Measurements from ENCODE around the gene KATNBL1.
"Not testable (repeated sequence)": the region's sequence is repeated elsewhere in the genome, so short reads cannot be mapped to it uniquely, and the experiment has no call there.

Gene KATNBL1

DNA sequence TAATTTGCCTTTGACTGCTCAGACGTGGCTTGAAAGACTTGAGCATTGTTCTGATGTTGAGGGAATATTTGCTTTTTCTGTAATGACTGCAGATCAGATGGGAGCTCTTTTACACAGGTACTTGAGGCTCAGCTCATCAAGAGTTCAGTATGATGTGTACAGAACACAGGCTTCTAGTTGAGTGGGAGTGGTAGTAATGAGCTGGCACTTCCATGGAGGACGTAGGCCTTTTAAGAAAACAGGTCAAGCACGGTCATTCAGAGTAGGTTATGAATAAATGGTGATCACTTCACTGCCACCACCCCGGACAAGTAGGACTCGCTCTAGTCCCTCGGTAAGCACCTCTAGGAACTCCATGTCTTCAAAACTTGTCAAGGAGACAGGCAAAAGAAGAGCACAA lies 23.7 kb upstream of the KATNBL1 start:
- Histone ChIP-seq H3K36me3 (ENCODE audit: control insufficient read depth, low read depth, low read length) (peaks cover 16% of the 10 kb centered on the region), H3K9me3 (ENCODE audit: control insufficient read depth, low read depth, low read length) (no peaks in the 10 kb centered on the region), H3K27ac (ENCODE audit: low read length) (no peak overlapping the region), H3K4me3 (ENCODE audit: low read length) (no peak overlapping the region), H3K4me1 (ENCODE audit: control insufficient read depth, low read depth, low read length) (no peaks in the 10 kb centered on the region), H3K9ac (ENCODE audit: low read length) (no peak overlapping the region), H3K27me3 (ENCODE audit: control insufficient read depth, insufficient read depth, low read length) (no peaks in the 10 kb centered on the region)

DNA sequence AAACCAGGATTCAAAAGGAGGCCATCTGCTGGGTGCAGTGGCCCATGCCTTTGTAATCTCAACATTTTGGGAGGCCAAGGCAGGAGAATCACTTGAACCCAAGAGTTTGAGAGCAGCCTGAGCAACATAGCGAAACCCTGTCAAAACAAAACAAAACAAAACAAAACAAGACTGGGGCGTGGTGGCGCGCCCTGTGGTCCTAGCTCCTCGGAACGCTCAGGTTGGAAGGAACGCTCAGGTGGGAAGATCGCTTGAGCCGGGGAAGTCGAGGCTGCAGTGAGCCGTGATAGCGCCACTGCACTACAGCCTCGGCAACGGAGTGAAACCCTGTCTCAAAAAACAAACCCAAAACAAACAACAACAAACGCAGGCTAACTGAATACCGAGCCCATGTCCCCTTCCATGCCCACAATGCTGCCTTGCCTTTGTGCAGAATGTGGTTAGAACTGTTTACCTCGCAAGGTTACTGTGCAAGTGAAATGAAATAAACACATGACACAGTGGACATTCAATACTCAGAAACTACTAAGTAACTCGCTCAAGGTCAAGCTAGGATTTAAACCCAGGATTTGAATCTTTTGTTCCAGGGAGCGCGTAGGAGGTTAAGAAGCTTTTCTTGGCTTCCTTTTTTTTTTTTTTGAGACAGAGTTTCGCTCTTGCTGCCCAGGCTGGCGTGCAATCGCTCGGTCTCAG lies 14.2 kb upstream of the KATNBL1 start:
- peak overlapping the region; percentile 12 for H3K27ac ChIP-seq (ENCODE audit: low read length)
- no peaks in the 10 kb centered on the region for H3K9me3 ChIP-seq (ENCODE audit: control insufficient read depth, low read depth, low read length)
- H3K36me3 ChIP-seq (ENCODE audit: control insufficient read depth, low read depth, low read length) = no peaks in the 10 kb centered on the region
- no peaks in the 10 kb centered on the region for H3K27me3 ChIP-seq (ENCODE audit: control insufficient read depth, insufficient read depth, low read length)
- H3K4me3 ChIP-seq (ENCODE audit: low read length) = peak overlapping the region; percentile 79
- peak overlapping the region; percentile 60 for H3K9ac ChIP-seq (ENCODE audit: low read length)
- no peaks in the 10 kb centered on the region for H3K4me1 ChIP-seq (ENCODE audit: control insufficient read depth, low read depth, low read length)

DNA sequence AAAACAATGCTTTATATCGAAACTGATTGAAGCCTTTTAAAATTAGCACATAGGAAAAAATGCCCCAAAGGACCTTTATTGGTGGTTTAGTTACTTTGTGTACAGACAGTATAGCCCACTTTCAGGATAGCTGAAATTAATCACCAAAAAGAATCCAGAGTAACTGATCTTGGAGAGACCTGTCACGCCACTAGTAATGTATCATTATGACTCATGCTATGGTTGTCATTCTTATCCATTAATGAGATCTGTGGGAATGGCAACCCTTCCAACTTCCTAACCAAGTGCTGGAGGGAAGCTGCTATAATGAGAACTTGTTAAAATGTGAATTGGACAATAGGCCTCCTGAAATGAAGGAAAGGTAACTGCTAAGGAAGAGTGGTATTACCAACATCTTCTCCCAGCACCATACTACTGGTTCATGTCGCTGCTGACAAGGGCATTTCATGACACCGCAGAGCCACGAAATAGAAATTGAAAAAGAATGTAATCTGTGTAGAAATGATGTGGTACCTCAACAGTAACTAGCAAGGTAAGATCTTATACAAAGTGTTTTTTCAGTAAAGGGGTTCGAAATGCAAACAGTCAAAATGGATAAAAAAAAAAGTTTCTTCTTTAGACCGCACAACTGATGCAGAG lies 7.8 kb upstream of the KATNBL1 start:
- Histone ChIP-seq H3K36me3 (ENCODE audit: control insufficient read depth, low read depth, low read length) (no peaks in the 10 kb centered on the region), H3K4me3 (ENCODE audit: low read length) (no peak overlapping the region), H3K4me1 (ENCODE audit: control insufficient read depth, low read depth, low read length) (peaks cover 23% of the 10 kb centered on the region), H3K27ac (ENCODE audit: low read length) (no peak overlapping the region), H3K9ac (ENCODE audit: low read length) (no peak overlapping the region), H3K9me3 (ENCODE audit: control insufficient read depth, low read depth, low read length) (no peaks in the 10 kb centered on the region), H3K27me3 (ENCODE audit: control insufficient read depth, insufficient read depth, low read length) (no peaks in the 10 kb centered on the region)

DNA sequence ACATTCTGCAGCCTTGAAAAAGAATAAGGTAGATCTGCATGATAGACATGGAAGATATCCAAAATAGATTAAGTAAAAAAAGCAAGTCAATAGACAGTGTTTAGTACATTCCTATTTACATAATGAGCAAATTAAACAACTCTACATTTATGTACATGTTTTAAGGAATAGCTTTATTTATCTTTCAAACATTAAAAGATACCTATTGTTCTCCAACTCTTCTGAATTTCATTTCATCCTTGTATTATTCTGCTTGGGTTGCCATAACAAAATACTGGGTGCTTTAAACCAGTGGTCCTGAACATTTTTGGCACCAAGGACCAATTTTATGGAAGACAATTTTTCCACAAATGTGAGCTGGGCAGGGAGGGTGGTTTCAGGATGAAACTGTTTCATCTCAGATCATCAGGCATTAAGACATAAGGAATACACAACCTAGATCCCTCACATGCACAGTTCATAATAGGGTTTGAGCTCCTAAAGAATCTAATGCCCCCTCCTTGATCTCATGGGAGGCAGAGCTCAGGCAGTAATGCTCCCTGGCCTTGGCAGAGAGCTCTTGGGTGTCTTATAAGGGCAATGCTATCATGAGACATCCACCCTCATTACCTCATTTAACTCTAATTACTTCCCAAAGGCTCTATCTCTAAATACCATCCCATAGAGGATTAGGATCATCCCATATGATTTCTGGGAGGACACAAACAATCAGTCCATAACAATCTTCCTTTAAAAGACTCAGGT lies 6.8 kb upstream of the KATNBL1 start:
- Histone ChIP-seq H3K4me3 (ENCODE audit: low read length) (no peak overlapping the region), H3K9ac (ENCODE audit: low read length) (no peak overlapping the region), H3K36me3 (ENCODE audit: control insufficient read depth, low read depth, low read length) (no peaks in the 10 kb centered on the region), H3K4me1 (ENCODE audit: control insufficient read depth, low read depth, low read length) (peaks cover 26% of the 10 kb centered on the region), H3K9me3 (ENCODE audit: control insufficient read depth, low read depth, low read length) (no peaks in the 10 kb centered on the region), H3K27me3 (ENCODE audit: control insufficient read depth, insufficient read depth, low read length) (no peaks in the 10 kb centered on the region), H3K27ac (ENCODE audit: low read length) (no peak overlapping the region)

DNA sequence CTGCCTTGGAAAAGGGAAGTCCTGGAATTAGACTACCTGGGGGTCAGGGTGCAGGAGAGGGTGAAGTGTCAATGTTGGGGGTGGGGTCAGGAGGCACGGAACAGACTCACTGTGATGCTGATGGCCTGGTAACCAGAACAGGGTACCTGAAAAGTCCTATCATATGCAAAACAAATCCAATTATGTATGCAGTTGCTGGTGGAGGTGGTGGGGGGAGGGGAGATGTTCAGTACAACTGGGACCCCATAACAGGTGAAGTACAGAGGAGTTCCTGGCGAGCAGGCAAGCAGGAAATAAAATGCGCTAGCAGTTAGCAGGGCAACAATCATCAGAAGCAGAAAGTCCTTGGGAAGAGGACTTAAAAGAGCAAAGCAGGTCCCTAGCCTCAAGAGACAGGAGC lies 4.2 kb upstream of the KATNBL1 start:
- Histone ChIP-seq H3K27ac (ENCODE audit: low read length) (peak overlapping the region; percentile 91), H3K27me3 (ENCODE audit: control insufficient read depth, insufficient read depth, low read length) (no peaks in the 10 kb centered on the region), H3K9me3 (ENCODE audit: control insufficient read depth, low read depth, low read length) (no peaks in the 10 kb centered on the region), H3K4me1 (ENCODE audit: control insufficient read depth, low read depth, low read length) (peaks cover 26% of the 10 kb centered on the region), H3K36me3 (ENCODE audit: control insufficient read depth, low read depth, low read length) (no peaks in the 10 kb centered on the region), H3K9ac (ENCODE audit: low read length) (peak overlapping the region; percentile 66), H3K4me3 (ENCODE audit: low read length) (peak overlapping the region; percentile 58)

DNA sequence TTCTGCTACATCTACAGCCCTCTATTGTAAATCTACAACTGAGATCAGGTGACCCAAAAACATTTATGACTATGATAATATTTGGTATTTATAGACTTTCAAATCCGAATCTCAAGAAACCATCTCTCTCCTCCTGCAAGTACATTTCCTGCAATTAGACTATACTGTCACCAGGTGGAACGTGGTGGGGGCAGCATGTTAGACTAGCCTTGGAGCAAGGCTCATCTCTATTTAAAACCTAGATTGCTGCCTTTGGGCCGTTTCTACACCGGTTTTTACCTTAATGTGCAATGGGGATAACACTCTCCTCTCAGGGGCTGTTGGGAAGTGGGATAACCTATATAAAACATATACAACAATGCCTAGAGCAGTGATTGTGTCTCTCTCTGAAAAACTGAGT lies 3.8 kb upstream of the KATNBL1 start:
- H3K9ac ChIP-seq (ENCODE audit: low read length) = no peak overlapping the region
- peaks cover 29% of the 10 kb centered on the region for H3K4me1 ChIP-seq (ENCODE audit: control insufficient read depth, low read depth, low read length)
- H3K9me3 ChIP-seq (ENCODE audit: control insufficient read depth, low read depth, low read length) = no peaks in the 10 kb centered on the region
- H3K27ac ChIP-seq (ENCODE audit: low read length) = peak overlapping the region; percentile 24
- H3K27me3 ChIP-seq (ENCODE audit: control insufficient read depth, insufficient read depth, low read length) = no peaks in the 10 kb centered on the region
- no peaks in the 10 kb centered on the region for H3K36me3 ChIP-seq (ENCODE audit: control insufficient read depth, low read depth, low read length)
- H3K4me3 ChIP-seq (ENCODE audit: low read length) = peak overlapping the region; percentile 58

DNA sequence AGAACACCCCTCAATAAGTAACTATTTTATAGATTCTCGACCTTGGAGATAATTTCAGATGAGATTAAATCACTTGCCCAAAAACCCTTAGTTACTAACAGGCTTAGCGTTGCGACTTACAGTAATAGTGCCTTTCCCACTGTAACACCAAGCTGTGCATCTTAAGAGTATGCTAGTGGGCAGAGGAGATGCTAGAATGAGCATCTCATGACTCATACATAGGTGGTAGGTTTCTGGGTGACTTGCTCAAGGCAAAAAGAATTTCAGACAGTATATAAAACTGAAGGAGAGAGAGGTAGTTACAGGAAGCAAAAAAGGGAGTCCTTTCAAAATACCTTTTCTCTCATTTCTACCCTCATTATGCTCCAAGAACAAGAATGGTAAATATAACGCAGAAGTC lies 3.9 kb downstream of the KATNBL1 start:
- peaks cover 5% of the 10 kb centered on the region for H3K4me1 ChIP-seq (ENCODE audit: control insufficient read depth, low read depth, low read length)
- no peaks in the 10 kb centered on the region for H3K27me3 ChIP-seq (ENCODE audit: control insufficient read depth, insufficient read depth, low read length)
- H3K27ac ChIP-seq (ENCODE audit: low read length) = no peak overlapping the region
- H3K4me3 ChIP-seq (ENCODE audit: low read length) = no peak overlapping the region
- H3K9me3 ChIP-seq (ENCODE audit: control insufficient read depth, low read depth, low read length) = no peaks in the 10 kb centered on the region
- peaks cover 5% of the 10 kb centered on the region for H3K36me3 ChIP-seq (ENCODE audit: control insufficient read depth, low read depth, low read length)
- H3K9ac ChIP-seq (ENCODE audit: low read length) = no peak overlapping the region

DNA sequence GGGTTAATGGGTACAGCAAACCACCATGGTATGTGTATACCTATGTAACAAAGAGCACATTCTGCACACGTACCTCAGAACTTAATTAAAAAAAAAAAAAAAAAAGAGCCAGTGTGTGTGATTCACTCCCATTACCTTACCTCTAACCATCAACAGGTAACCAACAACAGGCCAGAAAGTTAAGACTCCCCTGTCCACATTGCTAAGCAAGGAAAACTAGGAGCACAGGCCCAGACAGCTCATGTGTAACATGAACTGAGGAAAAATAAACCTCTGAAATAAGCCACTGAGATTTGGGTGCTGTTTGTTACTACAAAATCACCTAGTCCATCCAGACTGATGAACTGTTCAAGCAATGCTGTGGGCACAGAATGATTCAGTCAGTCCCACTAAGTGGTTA lies 6.0 kb downstream of the KATNBL1 start:
- no peak overlapping the region for H3K9ac ChIP-seq (ENCODE audit: low read length)
- H3K27me3 ChIP-seq (ENCODE audit: control insufficient read depth, insufficient read depth, low read length) = no peaks in the 10 kb centered on the region
- peaks cover 5% of the 10 kb centered on the region for H3K36me3 ChIP-seq (ENCODE audit: control insufficient read depth, low read depth, low read length)
- H3K4me3 ChIP-seq (ENCODE audit: low read length) = no peak overlapping the region
- no peak overlapping the region for H3K27ac ChIP-seq (ENCODE audit: low read length)
- H3K4me1 ChIP-seq (ENCODE audit: control insufficient read depth, low read depth, low read length) = peaks cover 4% of the 10 kb centered on the region
- H3K9me3 ChIP-seq (ENCODE audit: control insufficient read depth, low read depth, low read length) = no peaks in the 10 kb centered on the region

DNA sequence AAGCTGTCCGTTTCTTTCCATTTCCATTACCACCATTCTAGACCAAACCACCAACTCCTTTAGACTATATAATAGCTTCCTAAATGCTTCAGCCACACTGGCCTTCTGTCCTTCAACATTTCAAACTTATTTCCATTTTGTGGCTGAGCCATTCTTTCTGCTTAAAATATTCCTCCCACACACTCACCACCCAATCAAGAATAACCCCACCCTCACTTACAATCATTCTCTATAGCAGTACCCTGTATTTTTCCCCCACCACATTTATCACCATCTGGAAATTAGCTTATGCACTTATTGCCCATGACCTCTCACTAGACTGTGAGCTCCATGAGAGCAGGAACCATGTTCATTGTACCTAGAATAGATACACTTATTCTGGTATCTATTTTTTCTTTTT lies 6.6 kb downstream of the KATNBL1 start:
- Histone ChIP-seq H3K36me3 (ENCODE audit: control insufficient read depth, low read depth, low read length) (peaks cover 5% of the 10 kb centered on the region), H3K4me1 (ENCODE audit: control insufficient read depth, low read depth, low read length) (no peaks in the 10 kb centered on the region), H3K27ac (ENCODE audit: low read length) (no peak overlapping the region), H3K27me3 (ENCODE audit: control insufficient read depth, insufficient read depth, low read length) (no peaks in the 10 kb centered on the region), H3K9ac (ENCODE audit: low read length) (no peak overlapping the region), H3K9me3 (ENCODE audit: control insufficient read depth, low read depth, low read length) (no peaks in the 10 kb centered on the region), H3K4me3 (ENCODE audit: low read length) (no peak overlapping the region)

DNA sequence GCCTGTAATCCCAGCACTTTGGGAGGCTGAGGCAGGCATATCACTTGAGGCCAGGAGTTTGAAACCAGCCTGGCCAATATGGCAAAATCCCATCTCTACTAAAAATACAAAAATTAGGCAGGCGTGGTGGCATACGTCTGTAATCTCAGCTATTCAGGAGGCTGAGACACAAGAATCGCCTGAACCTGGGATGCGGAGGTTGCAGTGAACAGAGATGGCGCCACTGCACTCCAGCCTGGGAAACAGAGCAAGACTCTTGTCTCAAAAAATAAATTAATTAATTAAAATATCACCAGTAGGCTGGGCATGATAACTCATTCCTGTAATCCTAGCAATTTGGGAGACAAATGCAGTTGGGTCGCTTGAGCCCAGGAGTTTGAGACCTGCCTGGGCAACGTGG lies 16.6 kb downstream of the KATNBL1 start:
- H3K36me3 ChIP-seq (ENCODE audit: control insufficient read depth, low read depth, low read length); H3K9ac ChIP-seq (ENCODE audit: low read length); H3K4me1 ChIP-seq (ENCODE audit: control insufficient read depth, low read depth, low read length); H3K27me3 ChIP-seq (ENCODE audit: control insufficient read depth, insufficient read depth, low read length); H3K4me3 ChIP-seq (ENCODE audit: low read length); H3K9me3 ChIP-seq (ENCODE audit: control insufficient read depth, low read depth, low read length); H3K27ac ChIP-seq (ENCODE audit: low read length): not testable (repeated sequence)

DNA sequence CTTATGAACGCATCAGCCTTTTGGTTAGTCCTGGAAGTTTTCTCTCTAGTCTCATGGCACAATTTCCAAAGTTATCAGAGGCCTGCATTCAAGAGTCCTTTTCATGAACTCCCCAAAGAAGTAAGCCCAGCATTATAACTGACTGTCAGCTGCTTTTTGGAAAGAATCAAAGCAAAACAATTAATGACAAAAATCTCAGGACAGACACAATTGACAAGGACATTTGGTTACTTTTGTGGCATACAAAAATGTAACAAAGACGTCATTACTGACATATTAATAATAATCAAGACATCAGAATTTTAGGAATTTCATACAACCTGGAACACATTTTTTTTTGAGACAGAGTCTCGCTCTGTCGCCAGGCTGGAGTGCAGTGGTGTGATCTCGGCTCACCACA lies 21.2 kb downstream of the KATNBL1 start:
- no peaks in the 10 kb centered on the region for H3K4me1 ChIP-seq (ENCODE audit: control insufficient read depth, low read depth, low read length)

More for the DNA sequence above, 21.2 kb downstream of the KATNBL1 start:
- Histone ChIP-seq H3K9ac (ENCODE audit: low read length) (no peak overlapping the region), H3K27me3 (ENCODE audit: control insufficient read depth, insufficient read depth, low read length) (no peaks in the 10 kb centered on the region), H3K36me3 (ENCODE audit: control insufficient read depth, low read depth, low read length) (no peaks in the 10 kb centered on the region), H3K9me3 (ENCODE audit: control insufficient read depth, low read depth, low read length) (no peaks in the 10 kb centered on the region), H3K27ac (ENCODE audit: low read length) (no peak overlapping the region), H3K4me3 (ENCODE audit: low read length) (no peak overlapping the region)
